Lung (tissue), 12 donors: ENCODE results near the gene CFAP54. TPM values are rescaled to one million over a fixed set of nuclear protein-coding genes. Genes with fewer than 3 reads are reported as not detected.

Experiments used
- ATAC-seq: fragments of 200-7000 bp; cut with Tn5 transposase; one replicate; pipeline ENCODE4 v1.9.1; 2020; ENCODE audit warnings: moderate number of reproducible peaks; ENCODE audit not compliant: insufficient read depth, low FRiP score
- DNase-seq, 3 donors: peaks; one replicate each; pipeline ENCODE4 v3.0.0-alpha.2; 2013 to 2017
- H3K27ac ChIP-seq, 2 donors: one replicate each; pipeline ENCODE4 v1.5.1; 2013; ENCODE audit warnings: mild to moderate bottlenecking in 2 of 2, moderate library complexity in 2 of 2, control low read depth in 1 of 2, inconsistent platforms in 1 of 2, low read depth in 1 of 2, low read length in 1 of 2
- H3K27me3 ChIP-seq, 3 donors: one replicate each; pipeline ENCODE4 v1.5.1; 2013; ENCODE audit warnings: low read length in 2 of 3; ENCODE audit not compliant: control insufficient read depth in 3 of 3, insufficient read depth in 3 of 3
- H3K36me3 ChIP-seq, 4 donors: one replicate each; pipeline ENCODE4 v1.5.1; 2013; ENCODE audit warnings: low read length in 4 of 4, mild to moderate bottlenecking in 1 of 4, moderate library complexity in 1 of 4; ENCODE audit not compliant: control insufficient read depth in 4 of 4, insufficient read depth in 4 of 4
- H3K4me1 ChIP-seq, 5 donors: one replicate each; pipeline ENCODE4 v1.5.1; 2013; ENCODE audit warnings: low read length in 5 of 5, mild to moderate bottlenecking in 2 of 5, moderate library complexity in 1 of 5; ENCODE audit not compliant: control insufficient read depth in 5 of 5, insufficient read depth in 5 of 5
- H3K4me3 ChIP-seq: one replicate; pipeline ENCODE4 v1.5.1; 2013; ENCODE audit warnings: mild to moderate bottlenecking, control low read depth, moderate library complexity
- H3K9ac ChIP-seq, 2 donors: one replicate each; pipeline ENCODE4 v1.5.1; 2013; ENCODE audit warnings: low read length in 2 of 2, control low read depth in 1 of 2; ENCODE audit not compliant: insufficient read depth in 1 of 2
- H3K9me3 ChIP-seq, 4 donors: one replicate each; pipeline ENCODE4 v1.5.1; 2013; ENCODE audit warnings: low read length in 3 of 4, mild to moderate bottlenecking in 1 of 4, moderate library complexity in 1 of 4; ENCODE audit not compliant: control insufficient read depth in 4 of 4, insufficient read depth in 3 of 4
- WGBS, 2 donors: extraction: QIAGEN DNeasy Blood & Tissue Kit; methylation state at CpG; one replicate each; pipeline ENCODE4 v1.1.7; 2013; 5-methylcytosine and 5-hydroxymethylcytosine counted together
- polyA plus RNA-seq, 2 donors: library from polyadenylated mRNA; stranded (reverse); fragments of 200-250 nt; gene quantifications; one replicate each; pipeline ENCODE4 v1.2.1, GENCODE V29; 2013
- total RNA-seq, 2 donors: library from RNA; depleted of rRNA in 1 of 2; stranded (reverse); fragments of >200 nt in 1 of 2; gene quantifications; one replicate each; pipeline ENCODE4 v1.2.1, GENCODE V29; 2014 to 2021
- TF ChIP-seq, protein P1 (sequence below): IDR thresholded peaks from 2 replicates; pipeline ENCODE4 v1.5.1; 2012; ENCODE audit warnings: mild to moderate bottlenecking; ENCODE audit errors: control extremely low read depth, extremely low read depth
- donor health status: control.
- donor health status: control.
- donor health status: Bipolar disorder and iron deficiency.
- donor health status: healthy.
- donor health status: DM: yes; HTN: yes; CAD: no.

Gene CFAP54
- total and polyA plus RNA-seq, 4 donors, result 0.80 to 35.4 (median 8.2) TPM

DNA sequence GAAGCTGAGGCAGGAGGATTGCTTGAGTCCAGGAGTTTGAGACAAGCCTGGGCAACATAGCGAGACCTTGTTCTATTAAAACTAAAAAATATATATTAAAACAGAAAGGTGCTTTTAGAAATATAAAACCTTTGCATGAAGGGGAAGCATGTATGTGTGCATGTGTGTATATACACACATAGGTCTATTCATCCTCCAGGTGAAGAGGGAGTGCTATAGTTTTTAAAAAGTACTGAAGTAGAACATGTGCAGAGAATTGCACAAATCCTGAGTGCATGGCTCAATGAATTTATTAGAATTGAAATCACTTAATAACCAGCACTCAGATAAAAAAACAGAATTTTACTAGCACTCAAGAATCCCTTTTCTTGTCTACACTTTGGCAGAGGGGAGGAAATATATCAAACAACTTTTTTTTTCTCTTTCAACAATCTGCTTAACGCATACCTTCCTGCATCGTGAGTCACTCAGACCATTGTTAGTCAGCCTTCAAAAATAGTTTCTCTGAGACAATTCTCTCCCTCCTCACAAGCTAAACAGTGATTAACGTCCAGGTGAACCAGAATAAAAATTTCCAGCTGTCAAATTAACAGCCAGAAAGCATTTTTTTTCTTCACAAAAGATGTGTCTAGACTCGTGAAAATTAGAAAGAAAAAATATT, 400.0 kb downstream of the CFAP54 start:
- H3K27ac ChIP-seq, result no peak overlapping the region
- no peak overlapping the region for H3K4me3 ChIP-seq
- no peak overlapping the region for H3K9ac ChIP-seq
- TF ChIP-seq, protein P1, sequence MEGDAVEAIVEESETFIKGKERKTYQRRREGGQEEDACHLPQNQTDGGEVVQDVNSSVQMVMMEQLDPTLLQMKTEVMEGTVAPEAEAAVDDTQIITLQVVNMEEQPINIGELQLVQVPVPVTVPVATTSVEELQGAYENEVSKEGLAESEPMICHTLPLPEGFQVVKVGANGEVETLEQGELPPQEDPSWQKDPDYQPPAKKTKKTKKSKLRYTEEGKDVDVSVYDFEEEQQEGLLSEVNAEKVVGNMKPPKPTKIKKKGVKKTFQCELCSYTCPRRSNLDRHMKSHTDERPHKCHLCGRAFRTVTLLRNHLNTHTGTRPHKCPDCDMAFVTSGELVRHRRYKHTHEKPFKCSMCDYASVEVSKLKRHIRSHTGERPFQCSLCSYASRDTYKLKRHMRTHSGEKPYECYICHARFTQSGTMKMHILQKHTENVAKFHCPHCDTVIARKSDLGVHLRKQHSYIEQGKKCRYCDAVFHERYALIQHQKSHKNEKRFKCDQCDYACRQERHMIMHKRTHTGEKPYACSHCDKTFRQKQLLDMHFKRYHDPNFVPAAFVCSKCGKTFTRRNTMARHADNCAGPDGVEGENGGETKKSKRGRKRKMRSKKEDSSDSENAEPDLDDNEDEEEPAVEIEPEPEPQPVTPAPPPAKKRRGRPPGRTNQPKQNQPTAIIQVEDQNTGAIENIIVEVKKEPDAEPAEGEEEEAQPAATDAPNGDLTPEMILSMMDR, result no peak
- no peak for ATAC-seq
- H3K9me3 ChIP-seq, result no peaks in the 10 kb centered on the region
- H3K36me3 ChIP-seq, result no peaks in the 10 kb centered on the region
- no peaks in the 10 kb centered on the region for H3K27me3 ChIP-seq
- WGBS, 2 donors, result 38 to 40% methylated on average over 5 of the region's 5 CpGs
- no peak for DNase-seq
- H3K4me1 ChIP-seq, result peaks cover 0 to 9% (median 6%) of the 10 kb centered on the region in 5 donors

DNA sequence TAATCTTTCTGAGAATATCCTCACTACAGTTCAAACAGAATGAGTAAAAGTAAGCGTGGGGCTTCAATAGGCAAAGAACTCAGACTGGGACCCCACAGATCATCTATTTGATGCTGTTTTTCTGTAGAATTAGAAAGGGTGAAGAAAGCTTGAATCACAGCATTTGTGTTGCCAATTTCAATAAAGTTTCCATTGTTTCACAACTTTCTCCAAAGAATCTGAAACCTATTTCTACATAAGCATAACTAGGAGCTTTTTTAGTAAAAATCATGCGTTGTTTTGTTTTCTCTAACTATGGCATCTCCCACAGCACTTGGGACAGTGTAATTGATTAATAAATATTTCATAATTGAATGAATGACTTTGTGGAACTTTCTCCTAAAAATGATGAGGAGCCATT, 401.0 kb downstream of the CFAP54 start:
- ATAC-seq (no peak), DNase-seq (no peak)
- no peak overlapping the region for H3K9ac ChIP-seq
- no peaks in the 10 kb centered on the region for H3K36me3 ChIP-seq
- no peaks in the 10 kb centered on the region for H3K27me3 ChIP-seq
- H3K27ac ChIP-seq, result no peak overlapping the region
- TF ChIP-seq, protein P1, result no peak
- WGBS, 2 donors, result 94 to 97% methylated on average over 2 of the region's 2 CpGs
- H3K9me3 ChIP-seq, result no peaks in the 10 kb centered on the region
- peaks cover 0 to 9% (median 6%) of the 10 kb centered on the region in 5 donors for H3K4me1 ChIP-seq
- H3K4me3 ChIP-seq, result no peak overlapping the region

DNA sequence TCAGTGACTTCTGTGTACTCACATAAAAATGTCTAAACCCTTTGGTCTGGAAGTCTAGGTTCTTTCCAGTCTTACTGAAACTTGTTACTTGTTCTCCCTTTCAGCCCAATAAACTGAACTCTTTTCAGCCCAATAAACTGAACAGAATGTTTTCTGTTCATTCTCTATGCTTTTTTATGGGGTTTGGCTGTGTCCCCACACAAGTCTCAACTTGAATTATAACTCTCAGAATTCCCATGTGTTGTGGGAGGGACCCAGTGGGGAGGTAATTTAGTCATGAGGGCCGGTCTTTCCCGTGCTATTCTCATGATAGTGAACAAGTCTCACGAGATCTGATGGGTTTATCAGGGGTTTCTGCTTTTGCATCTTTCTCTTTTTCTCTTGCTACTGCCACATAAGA, 402.7 kb downstream of the CFAP54 start:
- Histone ChIP-seq H3K4me3 (no peak overlapping the region), H3K9me3 (no peaks in the 10 kb centered on the region), H3K36me3 (no peaks in the 10 kb centered on the region), H3K9ac (no peak overlapping the region), H3K4me1 (peaks cover 0 to 5% (median 3%) of the 10 kb centered on the region in 5 donors), H3K27ac (no peak overlapping the region), H3K27me3 (no peaks in the 10 kb centered on the region)
- 86 to 93% methylated on average over 3 of the region's 3 CpGs for WGBS, 2 donors
- TF ChIP-seq, protein P1, result no peak
- DNase-seq (no peak), ATAC-seq (no peak)

DNA sequence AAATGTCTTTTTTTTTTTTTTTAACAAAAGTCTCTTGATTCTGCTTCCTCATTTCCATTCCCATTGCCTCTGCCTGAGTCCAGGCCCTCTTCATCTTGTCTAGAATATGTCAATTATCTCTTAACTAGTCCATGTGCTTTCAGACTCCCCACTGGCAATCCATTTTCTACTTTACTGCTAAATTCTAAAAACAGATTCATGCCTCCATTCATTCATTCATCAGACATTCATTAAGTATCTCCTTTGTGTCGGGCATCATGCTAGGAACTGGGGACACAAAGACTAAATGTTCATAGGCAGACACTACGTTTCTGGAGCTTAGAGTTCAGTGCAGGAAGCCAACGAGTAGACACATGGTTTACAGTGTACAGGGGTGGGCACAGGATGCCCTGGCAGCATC, 408.0 kb downstream of the CFAP54 start:
- no peak overlapping the region for H3K9ac ChIP-seq
- H3K27ac ChIP-seq, result no peak overlapping the region
- H3K9me3 ChIP-seq, result no peaks in the 10 kb centered on the region
- no peak for ATAC-seq
- 77 to 80% methylated on average over 3 of the region's 3 CpGs for WGBS, 2 donors
- H3K4me1 ChIP-seq, result no peaks in the 10 kb centered on the region
- no peaks in the 10 kb centered on the region for H3K36me3 ChIP-seq
- TF ChIP-seq, protein P1, result no peak
- no peak for DNase-seq
- no peaks in the 10 kb centered on the region for H3K27me3 ChIP-seq
- H3K4me3 ChIP-seq, result no peak overlapping the region
